HTR-8/SVneo (cell line): Measurements from ENCODE around the gene MAMLD1.

Experiments
- DNase-seq: peaks from one replicate; pipeline ENCODE4 v3.0.0; 2011; ENCODE audit warnings: low spot score, mixed read lengths; ENCODE audit not compliant: insufficient read length
- FAIRE-seq: peaks from 2 replicates; lab custom pipeline; 2011; peaks lifted over from hg19 to GRCh38; lab: Jason Lieb, UNC

MAMLD1 gene

DNA sequence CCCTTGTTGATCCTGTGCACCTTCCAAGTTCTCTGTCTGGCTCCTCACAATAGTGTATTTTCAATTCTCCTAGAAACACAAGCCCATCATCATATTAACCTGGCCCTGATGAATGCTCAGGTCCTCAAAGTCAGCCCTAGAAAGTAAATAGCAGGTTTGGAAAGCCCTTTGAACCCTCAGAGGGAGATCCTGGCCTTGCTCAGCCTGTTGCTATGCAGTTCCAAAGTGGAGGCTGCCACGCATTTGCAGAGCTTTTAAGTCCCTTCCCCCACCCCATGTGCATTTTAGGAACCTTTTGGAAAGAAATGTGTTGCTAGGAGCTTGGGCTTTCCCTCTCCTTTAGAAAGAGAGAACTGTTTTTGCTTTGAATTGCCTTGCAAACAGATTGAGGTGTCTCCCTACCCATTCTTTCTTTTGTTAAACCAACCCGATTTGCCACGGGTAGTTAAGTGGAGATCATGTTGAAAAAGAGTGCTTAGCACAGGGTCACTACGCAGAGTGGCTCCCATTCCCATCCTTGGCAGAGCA lies 12.2 kb downstream of the MAMLD1 start:
- DNase-seq (no peak), FAIRE-seq (no peak)

DNA sequence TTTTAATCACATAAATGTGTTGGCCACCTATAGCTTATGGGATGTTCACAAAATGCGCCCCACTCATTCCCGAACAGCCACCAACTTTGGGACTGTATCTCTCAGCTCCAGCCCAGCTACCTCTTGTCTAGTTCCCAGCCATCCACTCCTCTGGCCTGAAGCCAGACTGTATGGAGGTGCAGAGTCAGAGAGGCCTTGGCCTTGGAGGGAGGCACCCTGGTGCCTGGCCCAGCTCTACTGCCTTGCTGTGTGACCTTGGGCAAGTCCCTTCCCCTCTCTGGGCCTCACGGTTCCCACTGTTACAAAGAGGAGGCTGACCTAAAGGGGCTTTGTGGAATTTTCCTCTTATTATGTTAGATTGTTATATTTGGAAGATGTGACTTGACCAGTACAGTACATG lies 13.9 kb downstream of the MAMLD1 start:
- no peak for FAIRE-seq
- no peak for DNase-seq

DNA sequence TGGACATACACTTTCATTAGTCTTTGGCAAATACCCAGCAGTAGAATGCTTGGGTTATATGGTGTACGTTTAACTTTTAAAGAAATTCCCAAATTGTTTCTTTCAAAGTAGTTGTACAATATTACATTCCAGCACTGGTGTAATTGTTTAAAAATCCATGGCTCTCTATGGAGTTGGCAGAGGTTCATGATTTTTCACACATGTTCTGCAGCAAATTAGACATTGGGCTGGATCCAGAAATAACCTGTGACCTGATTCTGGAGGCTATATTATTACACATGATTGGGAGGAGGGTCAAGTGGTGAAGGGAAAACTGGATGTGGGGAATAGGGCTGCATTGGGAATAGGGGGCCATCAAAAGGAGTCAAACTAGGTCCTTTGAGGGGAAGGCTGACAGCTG lies 41.9 kb downstream of the MAMLD1 start:
- FAIRE-seq (no peak), DNase-seq (no peak)

GRCh38 chrX:150405576-150405975 lies 42.5 kb downstream of the MAMLD1 start:
- DNase-seq, result no peak
- FAIRE-seq, result no peak

DNA sequence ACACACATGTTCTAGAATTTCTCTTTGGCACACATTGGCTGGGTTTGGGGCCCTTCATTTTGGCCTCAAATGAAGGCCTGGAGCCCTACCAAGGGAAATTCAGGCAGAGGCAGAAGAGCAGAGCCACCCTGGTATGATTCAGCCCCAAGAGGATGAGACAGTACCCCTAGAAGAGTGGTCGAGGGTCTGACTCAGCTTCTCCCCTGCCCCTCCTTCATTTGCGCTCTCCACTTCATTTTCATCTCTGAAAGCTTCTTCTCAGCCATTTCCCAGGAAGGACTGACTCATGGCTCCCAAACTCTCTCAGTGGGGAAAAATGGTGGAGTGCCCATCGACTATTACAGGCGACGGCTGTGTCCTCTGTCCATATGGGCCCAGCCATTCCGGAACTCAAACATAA lies 43.5 kb downstream of the MAMLD1 start:
- FAIRE-seq, result no peak

GRCh38 chrX:150408007-150408406 lies 44.9 kb downstream of the MAMLD1 start:
- no peak for DNase-seq
- FAIRE-seq, result no peak

More for the DNA sequence above, 43.5 kb downstream of the MAMLD1 start:
- DNase-seq, result no peak

GRCh38 chrX:150408561-150408960 lies 45.4 kb downstream of the MAMLD1 start:
- DNase-seq (no peak), FAIRE-seq (no peak)

DNA sequence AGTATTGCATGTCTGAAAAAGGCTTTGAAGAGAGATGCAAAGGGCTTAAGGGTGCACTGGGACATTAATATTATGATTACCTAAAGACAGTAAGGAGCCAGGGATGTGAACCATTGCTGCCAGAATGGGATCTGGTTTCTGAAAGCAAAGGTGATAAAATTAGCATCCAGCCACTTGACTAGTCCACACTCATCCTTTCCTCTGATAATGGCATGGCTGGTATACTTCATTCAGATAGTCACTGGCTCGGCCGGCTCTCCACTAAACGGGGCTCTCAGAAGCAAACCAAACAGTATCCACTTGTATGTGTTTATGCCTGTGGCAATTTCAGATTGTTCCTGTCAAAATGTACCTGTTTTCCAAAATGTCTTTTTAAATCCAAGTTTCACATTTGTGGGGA lies 46.4 kb downstream of the MAMLD1 start:
- DNase-seq, result no peak
- no peak for FAIRE-seq

- FAIRE-seq (no peak), DNase-seq (no peak)
Measured at GRCh38 chrX:150409964-150410363, 46.8 kb downstream of the MAMLD1 start.

- DNase-seq, result no peak
- no peak for FAIRE-seq
Measured at GRCh38 chrX:150410513-150410912, 47.4 kb downstream of the MAMLD1 start.

DNA sequence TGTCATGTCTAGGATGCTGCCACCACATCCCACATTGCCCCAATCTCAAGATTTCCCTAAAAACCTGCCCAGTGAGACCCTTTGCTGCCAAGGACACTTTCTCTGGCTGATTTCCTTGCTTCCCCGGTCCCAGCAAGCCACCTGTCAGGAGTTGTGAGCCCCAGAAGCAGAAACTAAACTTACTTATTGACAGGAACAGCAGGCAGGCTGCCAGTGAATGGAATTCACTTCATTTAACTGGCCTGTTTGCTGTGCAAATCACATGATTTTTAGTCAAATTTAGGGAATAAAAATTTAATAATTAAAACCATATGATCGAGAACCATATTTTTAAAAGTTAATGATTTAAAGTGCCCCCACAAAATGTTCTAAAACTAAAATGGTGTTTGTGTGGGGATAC lies 48.5 kb downstream of the MAMLD1 start:
- FAIRE-seq, result no peak
- DNase-seq, result no peak

DNA sequence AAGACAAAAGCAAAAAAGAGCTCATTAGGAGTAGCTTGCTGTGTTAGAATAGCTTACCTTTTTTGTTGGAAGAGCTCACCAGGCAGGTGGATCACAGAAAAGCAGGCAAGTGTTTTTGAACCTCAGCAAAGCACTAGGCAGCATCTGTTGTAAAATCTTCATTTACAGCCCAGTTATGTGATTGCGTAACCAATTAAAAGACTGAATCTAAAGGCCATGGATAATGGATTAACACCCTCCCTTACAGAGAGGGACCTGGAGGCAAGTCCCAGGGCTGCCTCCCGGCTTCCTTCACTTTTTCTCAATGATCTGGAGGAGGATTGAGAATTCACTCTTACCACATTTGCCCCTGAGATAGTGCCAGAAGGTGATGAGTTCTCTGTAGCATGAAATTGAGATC lies 51.1 kb downstream of the MAMLD1 start:
- FAIRE-seq, result no peak
- DNase-seq, result no peak

DNA sequence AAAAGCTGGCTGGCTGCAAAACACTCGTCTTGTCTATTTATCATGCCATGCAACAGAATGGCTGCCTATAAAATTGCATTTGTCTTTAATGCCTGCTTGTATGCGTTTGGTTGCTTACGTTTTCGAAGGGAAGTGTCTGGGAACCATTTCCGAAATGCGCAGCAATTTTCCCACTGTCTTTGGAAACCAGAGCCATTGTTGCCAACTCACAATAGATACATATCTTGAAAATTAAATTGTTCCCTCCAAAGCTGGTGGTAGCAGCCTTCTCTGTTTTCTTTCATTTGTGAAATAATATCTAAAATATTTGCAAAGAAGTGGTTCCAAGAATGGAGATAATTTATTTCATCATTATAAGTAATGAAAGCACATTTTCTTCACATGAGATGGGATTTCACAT lies 53.4 kb downstream of the MAMLD1 start:
- no peak for DNase-seq
- FAIRE-seq, result no peak

DNA sequence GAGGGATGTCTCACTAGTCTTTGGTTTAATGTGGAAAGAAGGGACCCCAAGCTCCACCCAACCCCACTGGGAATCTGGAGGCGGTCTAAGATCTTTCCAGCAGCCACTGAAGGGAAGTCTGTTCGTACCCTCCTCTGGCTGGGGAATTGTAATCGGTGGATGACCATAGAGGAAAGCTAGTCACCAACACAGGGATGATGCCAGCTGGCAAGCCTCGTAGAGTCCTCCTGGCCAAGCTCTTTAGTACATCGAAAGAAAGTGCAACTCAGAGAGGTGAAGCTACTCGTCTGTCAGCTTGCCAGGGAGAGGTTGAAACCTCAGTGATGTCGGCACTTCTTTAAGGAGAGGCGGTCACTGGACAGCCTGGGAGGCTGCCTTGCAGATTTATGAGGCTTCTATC lies 58.7 kb downstream of the MAMLD1 start:
- DNase-seq, result no peak
- FAIRE-seq, result no peak

GRCh38 chrX:150429594-150429993 lies 66.5 kb downstream of the MAMLD1 start:
- DNase-seq (no peak), FAIRE-seq (no peak)

GRCh38 chrX:150436195-150436594 lies 73.1 kb downstream of the MAMLD1 start:
- DNase-seq (no peak), FAIRE-seq (no peak)

DNA sequence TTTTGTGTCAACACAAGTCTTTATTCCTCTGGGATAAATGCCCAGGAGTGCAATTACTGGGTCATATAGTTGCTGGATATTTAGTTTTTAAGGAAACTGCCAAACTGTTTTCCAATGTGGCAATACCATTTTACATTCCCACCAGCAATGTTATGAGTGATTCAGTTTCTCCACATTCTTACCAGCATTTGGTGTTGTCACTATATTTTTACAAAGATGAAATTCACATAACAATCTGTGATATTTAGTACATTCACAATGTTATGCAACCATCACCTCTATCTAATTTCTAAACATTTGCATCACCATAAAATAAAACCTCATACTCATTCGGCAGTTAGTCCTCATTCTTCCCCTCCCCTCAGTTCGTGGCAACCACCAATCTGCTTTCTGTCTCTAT lies 75.0 kb downstream of the MAMLD1 start:
- no peak for DNase-seq
- FAIRE-seq, result no peak

DNA sequence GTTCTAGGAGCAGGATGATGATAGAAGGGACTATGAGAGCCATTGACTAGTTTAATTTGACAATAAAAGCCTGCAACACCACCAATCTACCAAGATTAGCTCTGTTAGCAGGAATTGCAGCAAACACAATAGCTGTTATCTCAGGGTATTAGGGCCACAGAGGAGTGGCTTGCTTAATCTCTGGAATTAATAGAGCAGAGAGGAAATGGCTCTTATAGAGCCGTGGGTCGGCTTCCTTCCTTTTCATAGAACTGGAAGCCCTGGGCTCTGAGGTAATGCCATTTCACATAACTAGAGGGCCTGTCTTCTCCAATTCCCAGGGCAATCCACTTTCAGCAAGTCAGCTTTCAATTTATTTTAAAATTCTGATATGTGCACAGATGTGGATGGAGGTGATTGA lies 83.0 kb downstream of the MAMLD1 start:
- DNase-seq, result no peak
- no peak for FAIRE-seq

GRCh38 chrX:150446995-150447394 lies 83.9 kb downstream of the MAMLD1 start:
- DNase-seq (no peak), FAIRE-seq (no peak)

DNA sequence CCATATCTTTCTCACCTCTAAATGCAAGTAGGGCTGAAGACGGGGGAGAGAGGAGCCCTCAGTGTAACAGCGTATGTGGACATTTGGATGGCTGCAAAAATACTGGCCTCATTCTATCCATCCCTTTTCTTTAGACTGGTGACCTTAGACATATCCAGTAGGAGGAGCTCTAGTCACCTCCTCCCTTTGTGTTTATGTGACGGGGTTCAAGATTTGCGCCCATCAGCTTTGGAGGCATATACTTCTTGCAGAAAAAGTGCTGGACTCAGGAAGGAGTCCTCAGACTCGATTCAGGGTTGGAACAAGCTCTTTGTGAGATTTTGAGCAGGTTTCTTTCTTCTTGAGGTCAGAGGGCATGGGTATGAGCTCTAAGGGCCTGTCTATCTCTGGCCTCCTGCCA lies 86.2 kb downstream of the MAMLD1 start:
- FAIRE-seq (no peak), DNase-seq (no peak)

- DNase-seq, result no peak
- FAIRE-seq, result no peak
Measured at GRCh38 chrX:150450519-150451177, 87.5 kb downstream of the MAMLD1 start.

- DNase-seq (no peak), FAIRE-seq (no peak)
Measured at GRCh38 chrX:150451953-150452352, 88.8 kb downstream of the MAMLD1 start.
